Stimulated activated effector memory CD8-positive, alpha-beta T cell treated with anti-CD3 and anti-CD28 coated beads, Interleukin-12 subunit alpha, Interleukin-12 subunit beta, amount 100 ng/mL, for 72 hours (primary cell): ENCODE results near the gene MRPS31.

Experiments
- ATAC-seq: fragments of 150-1000 bp; cut with Tn5 transposase; 2 replicates; pipeline ENCODE4 v1.10.0; 2021
- DNase-seq, 2 donors: peaks; one replicate each; pipeline ENCODE4 v3.0.0; 2021 to 2022; ENCODE audit warnings: low spot score in 2 of 2
- H3K27ac Mint-ChIP-seq: one replicate; pipeline ENCODE4 v1.8.0; 2022; ENCODE audit warnings: mild to moderate bottlenecking, mixed read lengths
- H3K36me3 Mint-ChIP-seq: one replicate; pipeline ENCODE4 v1.8.0; 2022; ENCODE audit warnings: mild to moderate bottlenecking, mixed read lengths
- H3K4me1 Mint-ChIP-seq: one replicate; pipeline ENCODE4 v1.8.0; 2022; ENCODE audit warnings: mixed read lengths
- H3K4me3 Mint-ChIP-seq: one replicate; pipeline ENCODE4 v1.8.0; 2022; ENCODE audit warnings: mild to moderate bottlenecking, mixed read lengths
- H3K9me3 Mint-ChIP-seq: one replicate; pipeline ENCODE4 v1.8.0; 2022; ENCODE audit warnings: mixed read lengths

The MRPS31 gene

DNA sequence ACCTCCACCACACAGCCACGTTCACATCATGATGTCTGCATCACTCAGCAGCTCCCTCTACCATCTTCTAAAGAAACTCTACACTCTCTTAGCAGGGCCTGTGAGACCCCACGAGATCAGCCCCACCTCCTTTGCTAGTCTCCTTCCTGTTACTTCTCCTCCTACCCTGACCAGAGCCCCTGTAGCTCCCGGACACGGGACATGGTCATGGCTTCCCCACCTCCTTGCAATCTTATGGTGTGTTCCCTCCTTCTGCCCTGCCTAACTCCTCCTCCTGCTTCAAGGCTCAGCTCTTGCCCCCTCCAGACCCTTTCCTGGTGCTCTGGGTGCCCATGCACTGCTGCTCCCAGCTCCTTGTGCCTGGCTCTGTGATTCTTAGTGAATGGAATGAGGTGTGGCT is 8.1 kb upstream of the MRPS31 start:
- ATAC-seq (no peak), DNase-seq (no peak)
- Mint-ChIP-seq H3K9me3 (no peaks in the 10 kb centered on the region), H3K27ac (peak overlapping the region; percentile 80), H3K4me1 (peaks cover 25% of the 10 kb centered on the region), H3K36me3 (no peaks in the 10 kb centered on the region), H3K4me3 (no peak overlapping the region)

DNA sequence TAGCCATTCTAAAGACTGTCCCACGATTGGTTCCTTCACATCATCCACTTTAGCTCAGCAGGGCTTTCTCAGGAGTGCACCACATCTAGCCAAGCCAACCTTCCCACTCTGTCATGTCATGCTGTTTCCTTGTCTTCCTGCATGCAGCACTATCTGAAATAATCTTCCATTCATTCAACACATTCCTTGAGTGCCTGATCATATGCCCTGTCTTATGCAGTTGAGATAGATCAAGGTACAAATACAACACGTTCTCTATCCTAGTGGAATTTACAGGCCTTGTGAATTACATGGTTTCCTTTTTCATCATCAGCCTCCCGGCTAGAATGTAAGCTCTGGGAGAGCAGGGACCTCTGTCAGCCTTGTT is 6.8 kb upstream of the MRPS31 start:
- no peak for DNase-seq
- Mint-ChIP-seq H3K4me1 (peaks cover 25% of the 10 kb centered on the region), H3K4me3 (peak overlapping the region; percentile 68), H3K27ac (peak overlapping the region; percentile 93), H3K36me3 (no peaks in the 10 kb centered on the region), H3K9me3 (no peaks in the 10 kb centered on the region)
- no peak for ATAC-seq

DNA sequence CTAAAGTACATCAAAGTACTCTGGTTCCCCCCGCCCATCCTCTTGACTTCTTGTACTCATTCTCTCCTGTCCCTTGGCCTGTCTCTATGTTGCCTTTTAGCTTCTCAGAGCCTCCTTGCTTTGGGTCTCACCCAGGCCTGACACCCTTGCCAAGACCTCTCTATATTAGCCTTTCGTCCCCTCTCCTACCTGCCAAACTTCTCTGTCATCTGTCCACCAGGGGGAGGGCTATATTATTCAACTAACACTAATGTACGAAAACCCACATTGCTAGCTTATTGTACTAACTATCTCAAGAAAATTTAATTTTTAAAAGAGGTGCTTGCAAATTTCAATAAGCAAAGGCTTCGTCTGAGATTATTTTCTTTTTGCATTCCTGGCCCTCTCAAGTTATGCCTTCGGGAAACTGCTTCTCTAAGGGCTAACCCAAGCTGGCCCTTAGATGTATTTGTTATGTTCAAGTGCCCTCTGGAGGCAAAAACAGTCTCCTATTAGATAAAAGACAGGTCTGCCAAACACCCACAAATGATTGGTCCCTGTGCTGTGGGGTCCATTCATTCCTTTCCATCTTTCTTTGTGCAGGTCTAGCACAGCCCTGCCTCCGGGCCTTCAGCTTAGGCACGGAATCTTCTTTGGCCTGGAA is 6.3 kb upstream of the MRPS31 start:
- peak; percentile 36 to 79 for DNase-seq
- peak; percentile 83 for ATAC-seq
- H3K4me1 Mint-ChIP-seq, result peaks cover 25% of the 10 kb centered on the region

DNA sequence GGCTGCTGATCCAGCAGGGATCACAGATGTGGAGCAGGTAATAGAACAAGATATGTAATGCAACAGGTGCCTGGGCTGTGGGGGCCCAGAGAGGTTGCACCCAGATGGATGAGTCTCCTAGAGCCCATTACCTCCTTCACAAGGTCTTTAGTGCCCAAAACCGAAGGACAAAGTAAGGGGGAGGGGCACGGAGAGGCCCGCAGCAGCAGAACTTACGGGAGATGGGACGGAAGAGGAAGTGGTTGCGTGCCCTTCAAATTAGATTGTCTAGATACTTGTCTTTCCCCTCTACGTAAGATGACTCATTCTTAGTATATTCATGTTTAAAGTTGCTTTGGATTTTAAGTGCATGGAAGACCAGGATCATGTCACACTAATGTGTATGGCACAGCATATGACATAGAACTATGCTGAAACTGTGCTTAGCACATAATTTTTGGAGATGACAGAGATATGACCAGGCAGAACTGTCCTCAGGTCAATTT is 5.7 kb upstream of the MRPS31 start:
- DNase-seq (peak; percentile 38 to 81), ATAC-seq (peak; percentile 88)
- no peaks in the 10 kb centered on the region for H3K9me3 Mint-ChIP-seq
- peaks cover 25% of the 10 kb centered on the region for H3K4me1 Mint-ChIP-seq
- no peaks in the 10 kb centered on the region for H3K36me3 Mint-ChIP-seq
- peak overlapping the region; percentile 93 for H3K27ac Mint-ChIP-seq
- H3K4me3 Mint-ChIP-seq, result peak overlapping the region; percentile 68

More for the DNA sequence above, 6.3 kb upstream of the MRPS31 start:
- no peaks in the 10 kb centered on the region for H3K36me3 Mint-ChIP-seq
- peak overlapping the region; percentile 68 for H3K4me3 Mint-ChIP-seq
- no peaks in the 10 kb centered on the region for H3K9me3 Mint-ChIP-seq
- H3K27ac Mint-ChIP-seq, result peak overlapping the region; percentile 93

DNA sequence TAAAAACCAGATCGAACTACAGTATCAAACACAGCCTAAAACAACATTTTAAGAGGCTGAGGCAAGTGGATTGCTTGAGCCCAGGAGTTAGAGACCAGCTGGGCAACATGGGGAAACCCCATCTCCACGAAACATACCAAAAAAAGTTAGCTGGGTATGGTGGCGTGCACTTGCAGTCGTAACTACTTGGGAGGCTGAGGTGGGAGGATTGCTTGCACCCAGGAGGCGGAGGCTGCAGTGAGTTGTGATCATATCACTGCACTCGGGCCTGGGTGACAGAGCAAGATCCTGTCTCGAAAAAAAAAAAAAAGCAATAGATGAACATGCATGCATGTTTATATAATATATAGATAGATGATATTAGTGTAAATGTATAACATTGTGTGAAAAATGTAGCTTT is 5.2 kb upstream of the MRPS31 start:
- Mint-ChIP-seq H3K4me3 (peak overlapping the region; percentile 68), H3K27ac (peak overlapping the region; percentile 93), H3K36me3 (no peaks in the 10 kb centered on the region), H3K9me3 (no peaks in the 10 kb centered on the region), H3K4me1 (peaks cover 25% of the 10 kb centered on the region)
- peak in 1 of 2 donors; percentile 54 for DNase-seq
- ATAC-seq, result no peak

DNA sequence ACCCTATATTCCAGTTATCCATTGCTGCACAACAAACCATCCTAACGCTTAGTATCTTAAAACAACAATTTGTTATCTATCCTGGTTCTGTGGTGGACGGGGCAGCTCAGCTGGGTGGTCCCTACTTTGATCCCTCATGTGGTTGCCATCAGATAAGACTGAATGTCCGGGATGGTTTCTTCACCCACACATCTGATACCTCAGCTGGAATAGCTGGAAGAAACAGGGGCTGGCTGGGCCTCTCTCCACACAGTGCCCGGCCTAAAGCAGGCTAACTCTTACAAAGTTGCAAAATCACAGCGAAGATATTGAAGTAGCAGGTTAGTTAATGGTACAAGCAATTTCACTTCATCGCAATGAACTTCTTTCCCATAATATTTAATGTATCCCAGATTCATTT is 3.7 kb upstream of the MRPS31 start:
- no peak for ATAC-seq
- H3K27ac Mint-ChIP-seq, result no peak overlapping the region
- H3K9me3 Mint-ChIP-seq, result no peaks in the 10 kb centered on the region
- peaks cover 1% of the 10 kb centered on the region for H3K36me3 Mint-ChIP-seq
- H3K4me1 Mint-ChIP-seq, result peaks cover 33% of the 10 kb centered on the region
- DNase-seq, result no peak
- no peak overlapping the region for H3K4me3 Mint-ChIP-seq

DNA sequence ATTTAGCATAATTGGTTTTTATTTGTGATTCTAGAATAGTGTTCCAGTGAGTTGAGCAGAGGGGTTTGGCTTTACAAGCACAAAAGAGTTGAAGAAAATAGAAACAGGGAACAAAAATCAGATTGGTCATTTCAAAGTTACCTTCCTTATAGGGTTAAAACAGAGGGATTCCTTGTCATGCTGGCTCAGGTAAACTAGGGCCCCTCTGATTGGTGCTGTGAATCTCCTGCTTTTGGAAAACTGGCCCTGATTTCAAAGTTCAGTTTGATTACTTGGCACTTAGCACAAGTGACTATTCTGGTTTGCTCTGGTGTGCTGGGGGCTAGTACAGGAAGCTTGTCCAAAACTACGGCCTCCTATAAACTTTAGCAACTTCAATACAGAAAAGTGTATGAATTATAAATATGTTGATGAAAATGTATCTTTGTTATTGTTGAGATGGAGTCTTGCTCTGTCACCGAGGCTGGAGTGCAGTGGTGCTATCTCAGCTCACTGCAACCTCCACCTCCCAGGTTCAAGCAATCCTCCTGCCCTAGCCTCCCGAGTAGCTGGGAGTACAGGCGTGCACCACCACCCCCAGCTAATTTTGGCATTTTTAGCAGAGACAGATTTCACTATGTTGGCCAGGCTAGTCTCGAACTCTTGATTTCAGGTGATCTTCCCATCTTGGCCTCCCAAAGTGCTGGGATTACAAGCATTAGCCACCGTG is 1.9 kb upstream of the MRPS31 start:
- no peak for DNase-seq
- Mint-ChIP-seq H3K4me3 (no peak overlapping the region), H3K4me1 (peaks cover 34% of the 10 kb centered on the region), H3K36me3 (peaks cover 4% of the 10 kb centered on the region), H3K9me3 (no peaks in the 10 kb centered on the region), H3K27ac (no peak overlapping the region)
- no peak for ATAC-seq

DNA sequence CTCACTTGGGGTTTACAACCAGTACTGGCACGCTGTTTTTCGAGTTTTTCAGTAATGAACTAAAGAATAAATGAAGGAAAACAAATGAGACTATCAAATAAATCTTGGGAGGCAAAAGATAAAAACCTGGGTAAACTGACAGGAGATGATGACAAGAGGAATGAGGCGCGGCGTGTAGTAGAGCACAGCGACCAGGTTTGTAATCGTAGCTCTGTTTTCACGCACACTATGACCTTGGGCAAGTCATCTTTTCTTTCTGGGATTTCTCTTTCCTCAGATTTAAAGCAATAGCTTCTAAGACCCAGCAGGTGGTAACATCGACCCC is 419 bp downstream of the MRPS31 start:
- peaks cover 12% of the 10 kb centered on the region for H3K4me1 Mint-ChIP-seq
- no peak for ATAC-seq
- H3K36me3 Mint-ChIP-seq, result peaks cover 25% of the 10 kb centered on the region
- DNase-seq, result no peak
- H3K4me3 Mint-ChIP-seq, result peak overlapping the region; percentile 85
- peak overlapping the region; percentile 92 for H3K27ac Mint-ChIP-seq
- H3K9me3 Mint-ChIP-seq, result no peaks in the 10 kb centered on the region

DNA sequence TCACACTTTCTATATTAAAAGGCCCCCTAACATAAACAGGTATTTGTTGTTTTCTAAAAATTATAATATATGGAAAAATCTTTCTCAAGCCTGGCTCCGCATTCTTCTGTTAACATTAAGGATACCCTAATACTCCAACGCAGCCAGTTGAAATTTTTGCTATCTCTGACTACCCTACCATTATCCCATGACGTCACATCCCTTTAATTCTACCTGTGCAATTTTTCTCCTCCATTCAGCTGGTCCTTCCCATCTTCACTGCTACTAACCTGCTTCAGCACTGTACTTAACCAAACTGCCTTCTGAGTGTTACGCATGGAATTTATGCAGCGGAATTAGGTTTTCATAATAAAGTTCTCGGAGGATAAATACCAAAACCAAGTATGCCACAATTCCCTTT is 1.0 kb downstream of the MRPS31 start:
- no peaks in the 10 kb centered on the region for H3K9me3 Mint-ChIP-seq
- H3K36me3 Mint-ChIP-seq, result peaks cover 31% of the 10 kb centered on the region
- H3K4me3 Mint-ChIP-seq, result peak overlapping the region; percentile 85
- DNase-seq (no peak), ATAC-seq (no peak)
- H3K4me1 Mint-ChIP-seq, result peaks cover 12% of the 10 kb centered on the region
- peak overlapping the region; percentile 92 for H3K27ac Mint-ChIP-seq

DNA sequence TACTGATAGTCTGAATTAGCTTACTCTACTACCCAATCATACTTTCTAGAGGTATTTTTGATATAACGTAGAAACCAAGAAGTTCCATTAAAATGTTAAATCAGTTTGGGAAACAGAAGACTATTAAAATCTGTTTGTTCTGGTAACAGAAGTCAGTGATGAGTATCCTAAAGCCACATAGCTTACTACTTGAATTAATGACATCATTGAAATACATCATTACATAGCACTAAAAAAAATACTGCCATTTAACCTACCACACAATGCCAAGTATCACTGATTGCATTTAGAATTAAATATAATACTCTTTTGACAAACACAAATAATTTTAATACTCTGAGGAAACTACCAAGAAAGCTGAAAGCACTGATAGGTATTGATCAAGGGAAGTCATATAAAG is 5.4 kb downstream of the MRPS31 start:
- DNase-seq, result no peak
- ATAC-seq, result no peak
- Mint-ChIP-seq H3K4me3 (no peak overlapping the region), H3K4me1 (peaks cover 39% of the 10 kb centered on the region), H3K27ac (no peak overlapping the region), H3K9me3 (no peaks in the 10 kb centered on the region), H3K36me3 (peaks cover 53% of the 10 kb centered on the region)

DNA sequence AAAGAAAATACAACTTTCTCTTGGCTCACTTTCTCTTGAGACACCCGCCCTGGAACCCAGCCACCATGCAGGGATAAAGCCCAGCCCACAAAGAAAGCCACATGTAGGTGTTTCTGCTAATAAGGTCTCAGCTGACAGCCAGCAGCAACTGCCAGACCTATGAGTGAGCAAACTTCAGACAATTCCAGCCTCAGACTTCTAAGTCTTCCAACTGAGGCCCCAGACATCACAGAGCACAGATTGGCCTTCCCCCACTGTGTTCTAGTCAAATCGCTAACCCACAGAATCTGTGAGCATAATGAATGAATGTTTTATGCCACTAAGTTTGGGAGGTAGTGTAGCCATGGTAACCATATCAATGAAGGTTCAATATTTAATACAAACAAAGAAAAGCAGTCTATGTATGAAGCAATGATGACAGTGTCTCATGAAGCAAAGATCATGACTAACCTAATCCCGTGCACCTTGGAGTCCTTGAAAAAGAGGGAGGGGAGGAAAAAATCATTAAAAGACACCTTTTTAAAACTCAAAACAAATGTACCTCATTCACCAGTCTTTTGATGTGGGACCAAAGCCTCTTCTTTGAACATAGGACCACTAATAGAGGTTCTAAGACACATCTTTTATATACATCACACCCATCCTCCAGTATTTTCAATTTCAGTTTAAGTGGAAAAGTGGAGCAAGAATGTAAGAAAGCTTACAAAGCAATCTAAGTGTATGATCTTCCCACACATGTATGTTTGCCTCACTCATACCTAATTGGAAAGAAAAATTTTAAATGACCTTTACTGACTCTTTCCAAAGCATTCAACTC is 6.2 kb downstream of the MRPS31 start:
- DNase-seq (peak in 1 of 2 donors; percentile 58), ATAC-seq (peak; percentile 92)
- Mint-ChIP-seq H3K4me3 (peak overlapping the region; percentile 8), H3K4me1 (peaks cover 32% of the 10 kb centered on the region), H3K36me3 (peaks cover 61% of the 10 kb centered on the region), H3K9me3 (no peaks in the 10 kb centered on the region), H3K27ac (peak overlapping the region; percentile 84)

DNA sequence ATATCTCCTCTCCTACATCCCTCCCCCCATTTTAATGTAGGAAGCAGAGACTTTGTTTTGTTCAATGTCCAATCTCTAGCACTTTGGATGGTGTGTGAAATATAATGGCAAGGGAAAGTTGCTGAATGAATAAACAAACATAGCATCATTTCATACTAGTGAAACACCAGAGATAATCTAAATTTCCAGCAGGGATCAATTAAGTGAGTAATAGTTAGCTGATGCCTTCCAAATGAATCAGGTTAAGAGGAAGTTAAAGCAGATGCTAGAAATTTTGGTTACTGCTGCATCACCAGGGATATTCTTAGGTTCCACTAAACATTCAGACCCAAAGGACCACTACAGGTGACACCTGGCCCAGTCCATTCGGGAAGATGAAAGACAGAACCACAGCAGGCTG is 8.1 kb downstream of the MRPS31 start:
- Mint-ChIP-seq H3K36me3 (peaks cover 76% of the 10 kb centered on the region), H3K9me3 (no peaks in the 10 kb centered on the region), H3K27ac (peak overlapping the region; percentile 41), H3K4me1 (peaks cover 27% of the 10 kb centered on the region), H3K4me3 (no peak overlapping the region)
- DNase-seq (no peak), ATAC-seq (no peak)

DNA sequence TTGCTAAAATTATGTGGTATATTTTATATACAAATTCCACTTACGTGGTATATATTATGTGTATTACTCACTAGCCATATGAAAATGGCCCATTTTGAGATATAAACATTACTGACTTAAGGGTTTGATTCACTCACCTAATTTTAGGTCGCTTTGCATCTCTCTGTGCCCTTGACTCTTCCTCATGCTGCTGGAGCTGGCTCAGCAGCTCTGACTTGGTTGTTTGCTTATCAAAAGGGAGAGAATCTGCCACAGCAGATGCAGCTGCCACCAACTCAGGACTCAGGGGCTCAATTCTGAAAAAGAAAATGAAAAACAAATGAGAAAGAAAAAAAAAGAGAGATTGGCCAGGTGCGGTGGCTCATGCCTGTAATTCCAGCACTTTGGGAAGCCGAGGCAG is 12.2 kb downstream of the MRPS31 start:
- no peak overlapping the region for H3K4me3 Mint-ChIP-seq
- DNase-seq (no peak), ATAC-seq (no peak)
- peaks cover 18% of the 10 kb centered on the region for H3K4me1 Mint-ChIP-seq
- no peak overlapping the region for H3K27ac Mint-ChIP-seq
- H3K36me3 Mint-ChIP-seq, result peaks cover 87% of the 10 kb centered on the region
- no peaks in the 10 kb centered on the region for H3K9me3 Mint-ChIP-seq

DNA sequence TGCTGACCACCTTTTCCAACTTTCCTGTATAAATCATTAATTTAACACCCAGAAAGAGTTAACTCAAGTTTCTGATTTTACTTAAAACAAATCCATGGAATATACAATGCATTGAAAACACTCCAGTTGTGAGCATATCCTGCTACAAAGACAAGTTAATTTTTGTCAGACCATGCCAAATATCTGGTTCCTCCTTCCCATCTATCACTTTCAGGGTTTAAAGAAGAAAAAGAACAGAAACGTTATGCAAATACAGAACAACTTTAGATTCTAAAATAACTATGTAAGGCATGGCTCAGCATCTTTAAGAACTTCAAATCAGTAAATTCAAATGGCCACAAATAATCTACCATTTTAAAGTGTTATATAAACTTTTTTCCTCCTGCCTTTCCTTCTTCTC is 14.9 kb downstream of the MRPS31 start:
- Mint-ChIP-seq H3K27ac (no peak overlapping the region), H3K4me1 (no peaks in the 10 kb centered on the region), H3K36me3 (peaks cover 89% of the 10 kb centered on the region), H3K9me3 (no peaks in the 10 kb centered on the region), H3K4me3 (no peak overlapping the region)
- ATAC-seq (no peak), DNase-seq (no peak)

DNA sequence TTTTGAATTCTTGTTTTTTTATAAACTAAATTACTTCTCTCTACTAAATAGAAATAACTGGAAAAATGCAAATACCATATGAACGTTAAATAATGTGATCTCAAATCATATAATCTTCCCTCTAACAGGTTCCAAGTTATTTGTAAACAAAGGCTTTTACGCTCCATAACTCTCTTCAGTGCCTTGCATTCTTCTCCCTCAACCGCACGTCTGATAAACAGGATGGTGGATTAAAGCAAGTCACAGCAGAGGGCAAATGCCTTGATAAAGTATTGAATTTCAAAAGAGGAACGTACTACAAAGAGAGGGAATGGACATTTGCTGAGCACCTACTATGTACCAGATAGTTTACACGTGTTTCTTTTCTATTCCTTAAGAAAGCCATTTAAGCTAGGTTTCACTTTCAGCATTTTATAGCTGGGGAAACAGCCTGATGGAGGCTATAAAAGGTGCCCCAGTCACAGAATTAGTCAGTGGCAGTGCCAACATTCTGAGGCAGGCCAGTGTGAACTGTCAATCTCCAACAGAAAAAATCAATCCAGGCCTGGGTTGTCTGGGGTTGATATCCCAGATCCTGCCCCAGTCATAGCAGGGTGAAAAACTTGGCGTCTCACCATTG is 15.8 kb downstream of the MRPS31 start:
- no peak for DNase-seq
- Mint-ChIP-seq H3K27ac (no peak overlapping the region), H3K4me3 (no peak overlapping the region), H3K4me1 (no peaks in the 10 kb centered on the region), H3K9me3 (no peaks in the 10 kb centered on the region), H3K36me3 (peaks cover 81% of the 10 kb centered on the region)
- no peak for ATAC-seq
